HG02759 (cell line): ENCODE data around the gene SYNE2.
"Not testable (repeated sequence)": the region's sequence is repeated elsewhere in the genome, so short reads cannot be mapped to it uniquely, and the experiment has no call there.

Experiments used
- ATAC-seq: cut with Tn5 transposase; IDR thresholded peaks from one replicate; pipeline ENCODE4 v1.9.1; 2021; ENCODE audit warnings: mild to moderate bottlenecking, moderate library complexity; ENCODE audit not compliant: unreplicated experiment

Gene SYNE2

GRCh38 chr14:64117671-64118402 lies 265.0 kb downstream of the SYNE2 start:
- no peak for ATAC-seq

GRCh38 chr14:64118403-64118742 lies 265.6 kb downstream of the SYNE2 start:
- not testable (repeated sequence) for ATAC-seq

- ATAC-seq = no peak
Observed at GRCh38 chr14:64118892-64119291, 266.1 kb downstream of the SYNE2 start.

GRCh38 chr14:64119500-64119899 lies 266.7 kb downstream of the SYNE2 start:
- no peak for ATAC-seq

- ATAC-seq = no peak
Observed at GRCh38 chr14:64119980-64120379, 267.2 kb downstream of the SYNE2 start.

- ATAC-seq = no peak
Observed at GRCh38 chr14:64123241-64123822, 270.5 kb downstream of the SYNE2 start.

- no peak for ATAC-seq
Observed at GRCh38 chr14:64125270-64125669, 272.5 kb downstream of the SYNE2 start.

GRCh38 chr14:64126548-64126947 lies 273.7 kb downstream of the SYNE2 start:
- no peak for ATAC-seq

GRCh38 chr14:64137657-64138290 lies 285.0 kb downstream of the SYNE2 start:
- ATAC-seq = no peak

- ATAC-seq = no peak
Observed at GRCh38 chr14:64147126-64147790, 294.5 kb downstream of the SYNE2 start.

GRCh38 chr14:64149921-64150320 lies 297.1 kb downstream of the SYNE2 start:
- ATAC-seq = no peak

GRCh38 chr14:64158608-64159007 lies 305.8 kb downstream of the SYNE2 start:
- no peak for ATAC-seq

- no peak for ATAC-seq
Observed at GRCh38 chr14:64159588-64159987, 306.8 kb downstream of the SYNE2 start.

GRCh38 chr14:64170181-64170580 lies 317.4 kb downstream of the SYNE2 start:
- no peak for ATAC-seq

GRCh38 chr14:64174922-64175782 lies 322.3 kb downstream of the SYNE2 start:
- ATAC-seq = no peak

GRCh38 chr14:64176330-64176729 lies 323.5 kb downstream of the SYNE2 start:
- ATAC-seq = no peak

GRCh38 chr14:64178814-64179213 lies 326.0 kb downstream of the SYNE2 start:
- no peak for ATAC-seq

- not testable (repeated sequence) for ATAC-seq
Observed at GRCh38 chr14:64182908-64183307, 330.1 kb downstream of the SYNE2 start.

GRCh38 chr14:64184103-64184729 lies 331.4 kb downstream of the SYNE2 start:
- no peak for ATAC-seq

GRCh38 chr14:64185184-64185583 lies 332.4 kb downstream of the SYNE2 start:
- ATAC-seq = no peak
